Keratinocyte (primary cell): Measurements from ENCODE around the gene SLC7A4. TPM values are rescaled to one million over a fixed set of nuclear protein-coding genes. Genes with fewer than 3 reads are reported as not detected.

Experiments
- DNase-seq: peaks from one replicate; pipeline ENCODE4 v3.0.0-alpha.2; 2011; ENCODE audit warnings: low read depth, missing footprints, low spot score
- FAIRE-seq: peaks from 2 replicates; lab custom pipeline; 2011; peaks lifted over from hg19 to GRCh38; lab: Jason Lieb, UNC
- H2AFZ ChIP-seq: 2 replicates; pipeline ENCODE4 v1.6.0; 2012; ENCODE audit warnings: low read length, control low read depth, inconsistent platforms; ENCODE audit not compliant: control insufficient read depth
- H3K27ac ChIP-seq: 2 replicates; pipeline ENCODE4 v1.5.1; 2011; ENCODE audit warnings: low read length; ENCODE audit not compliant: control insufficient read depth, insufficient read depth
- H3K27me3 ChIP-seq: 3 replicates; pipeline ENCODE4 v1.6.0; 2011; ENCODE audit warnings: low read length; ENCODE audit not compliant: control insufficient read depth, insufficient read depth; ENCODE audit errors: extremely low read depth
- H3K36me3 ChIP-seq, 2 experiments: 2 replicates in 1 of 2; 3 replicates in 1 of 2; pipeline ENCODE4 v1.5.1; 2011; ENCODE audit warnings: low read length in 2 of 2, mild to moderate bottlenecking in 1 of 2; ENCODE audit not compliant: control insufficient read depth in 2 of 2, insufficient read depth in 2 of 2; ENCODE audit errors: extremely low read depth in 1 of 2
- H3K4me1 ChIP-seq: 3 replicates; pipeline ENCODE4 v1.5.1; 2011; ENCODE audit warnings: low read length; ENCODE audit not compliant: control insufficient read depth, insufficient read depth; ENCODE audit errors: extremely low read depth
- H3K4me2 ChIP-seq: 3 replicates; pipeline ENCODE4 v1.6.0; 2011; ENCODE audit warnings: low read depth, low read length; ENCODE audit not compliant: control insufficient read depth, insufficient read depth; ENCODE audit errors: extremely low read depth
- H3K4me3 ChIP-seq, 3 experiments: fragments of 200-600 bp in 1 of 3; sonication (generic) in 1 of 3; 2 replicates in 2 of 3; 3 replicates in 1 of 3; pipeline ENCODE4 v1.5.1; 2011 to 2016; ENCODE audit warnings: low read length in 3 of 3, mild to moderate bottlenecking in 3 of 3, control low read depth in 2 of 3, inconsistent platforms in 1 of 3, low read depth in 1 of 3, mixed read lengths in 1 of 3, mixed run types in 1 of 3, moderate library complexity in 1 of 3; ENCODE audit not compliant: control insufficient read depth in 2 of 3, insufficient read depth in 2 of 3; ENCODE audit errors: extremely low read depth in 1 of 3
- H3K79me2 ChIP-seq: 2 replicates; pipeline ENCODE4 v1.6.0; 2012; ENCODE audit warnings: low read length; ENCODE audit not compliant: control insufficient read depth, insufficient read depth
- H3K9ac ChIP-seq: 3 replicates; pipeline ENCODE4 v1.6.0; 2011; ENCODE audit warnings: low read length; ENCODE audit not compliant: control insufficient read depth, insufficient read depth; ENCODE audit errors: extremely low read depth
- H3K9me1 ChIP-seq: 3 replicates; pipeline ENCODE4 v1.6.0; 2011; ENCODE audit warnings: low read length; ENCODE audit not compliant: control insufficient read depth, insufficient read depth; ENCODE audit errors: extremely low read depth
- H3K9me3 ChIP-seq: 2 replicates; pipeline ENCODE4 v1.5.1; 2012; ENCODE audit warnings: low read depth, low read length; ENCODE audit not compliant: control insufficient read depth
- H4K20me1 ChIP-seq: 3 replicates; pipeline ENCODE4 v1.6.0; 2011; ENCODE audit warnings: low read length; ENCODE audit not compliant: control insufficient read depth, insufficient read depth; ENCODE audit errors: extremely low read depth
- EZH2 ChIP-seq: IDR thresholded peaks from one replicate; pipeline ENCODE4 v1.6.1; 2012; ENCODE audit warnings: inconsistent platforms, mild to moderate bottlenecking, low read length, moderate library complexity
- dilution Hi-C: fragments of 300-500 bp; cut with MboI; formaldehyde crosslinking; loops from one replicate; pipeline ENCODE4 v1.7.0; 2020; ENCODE audit warnings: low sequenced_read_pairs; ENCODE audit not compliant: extremely low pct_ligation_motif_present
- polyA plus RNA-seq, 5 experiments: library from polyadenylated mRNA; depleted of rRNA in 3 of 5; stranded (reverse) in 3 of 5; stranded (forward) in 1 of 5; unstranded in 1 of 5; fragments of >200 nt; gene quantifications; 1 replicate in 1 of 5; 2 replicates in 3 of 5; 3 replicates in 1 of 5; pipeline versions ENCODE4 v1.2.1 to v1.2.3, GENCODE V29; 2011 to 2012; ENCODE audit warnings: missing spikeins in 2 of 5, low read depth in 1 of 5, low replicate concordance in 1 of 5
- TF ChIP-seq, protein P1 (sequence below), 3 experiments: IDR thresholded peaks in 1 of 3; conservative IDR thresholded peaks in 1 of 3; optimal IDR thresholded peaks in 1 of 3; 2 replicates in 2 of 3; 3 replicates in 1 of 3; pipeline versions ENCODE3 to v1.5.1; 2011; ENCODE audit warnings: low read length in 3 of 3, mild to moderate bottlenecking in 3 of 3, moderate library complexity in 2 of 3, control low read depth in 1 of 3, inconsistent platforms in 1 of 3; ENCODE audit not compliant: insufficient read depth in 2 of 3; ENCODE audit errors: extremely low read depth in 1 of 3

Gene SLC7A4
- polyA plus RNA-seq, 1 donor (not counting 4 experiments of a cell fraction or from before 2014, with no cell fraction given) = 0.10 TPM

DNA sequence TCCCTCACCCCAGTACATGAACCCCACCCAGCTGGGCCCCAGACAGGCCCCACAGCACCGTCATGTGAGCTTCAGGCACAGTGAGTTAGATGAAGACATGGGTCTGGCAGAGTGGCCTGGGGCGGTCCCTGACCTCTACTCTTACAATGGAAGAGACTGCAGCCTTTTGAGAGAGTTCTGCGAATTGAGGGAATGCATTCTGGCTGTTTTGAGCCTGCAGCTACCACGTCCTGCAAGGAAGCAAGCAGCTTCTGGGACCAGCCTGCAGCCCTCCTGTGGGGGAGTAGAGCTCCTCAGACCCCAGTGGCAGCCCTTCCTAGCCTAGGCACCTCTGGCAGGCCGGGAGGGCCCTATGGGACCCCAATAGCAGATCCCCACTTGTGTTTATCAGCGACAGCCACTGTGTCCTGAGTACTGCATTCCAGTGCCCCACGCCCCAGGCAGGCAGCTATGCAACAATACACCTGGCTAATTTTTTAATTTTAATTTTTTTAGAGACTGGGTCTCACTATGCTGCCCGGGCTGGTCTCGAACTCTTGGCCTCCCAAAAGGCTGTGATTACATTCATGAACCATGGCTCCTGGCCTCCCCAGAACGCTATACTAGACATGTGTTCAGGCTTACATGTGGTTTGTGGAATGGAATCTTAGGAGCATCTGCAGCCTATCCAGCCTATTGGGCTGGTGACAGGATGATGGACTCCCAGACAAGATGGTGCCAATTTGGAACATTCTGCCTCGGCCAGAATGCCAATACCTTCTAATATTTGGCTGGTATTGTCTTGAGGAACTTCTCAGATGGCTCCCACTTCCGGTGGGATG, 717 bp upstream of the SLC7A4 start:
- FAIRE-seq = no peak
- dilution Hi-C loops = no loop called here

DNA sequence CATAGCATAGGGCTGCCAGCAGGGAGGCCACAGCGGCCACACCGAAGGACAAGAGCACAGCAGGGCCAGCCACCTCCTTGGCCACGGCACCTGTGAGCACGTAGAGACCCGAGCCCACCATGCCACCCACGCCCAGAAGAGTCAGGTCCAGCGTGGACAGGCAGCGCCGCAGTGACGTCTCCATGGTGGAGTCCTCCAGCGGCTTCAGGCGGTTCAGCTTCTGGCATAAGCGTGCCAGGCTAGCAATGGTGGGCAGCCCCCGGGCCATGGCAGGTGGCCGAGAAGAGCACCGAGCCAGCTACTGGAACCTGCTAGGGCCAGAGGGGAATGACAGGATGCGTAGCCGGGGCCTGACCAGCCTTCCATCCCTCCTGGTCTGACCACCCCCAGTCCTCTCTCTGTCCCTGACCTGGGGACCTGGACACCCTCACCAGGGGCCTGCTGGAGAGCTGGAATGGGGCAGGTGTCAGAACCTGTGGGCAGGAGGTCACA, 770 bp downstream of the SLC7A4 start:
- H3K9me1 ChIP-seq = no peaks in the 10 kb centered on the region
- no peak overlapping the region for H3K4me3 ChIP-seq
- peaks cover 22% of the 10 kb centered on the region for H3K27me3 ChIP-seq
- no peak overlapping the region for H3K27ac ChIP-seq
- TF ChIP-seq EZH2 = no peak
- TF ChIP-seq, protein P1, sequence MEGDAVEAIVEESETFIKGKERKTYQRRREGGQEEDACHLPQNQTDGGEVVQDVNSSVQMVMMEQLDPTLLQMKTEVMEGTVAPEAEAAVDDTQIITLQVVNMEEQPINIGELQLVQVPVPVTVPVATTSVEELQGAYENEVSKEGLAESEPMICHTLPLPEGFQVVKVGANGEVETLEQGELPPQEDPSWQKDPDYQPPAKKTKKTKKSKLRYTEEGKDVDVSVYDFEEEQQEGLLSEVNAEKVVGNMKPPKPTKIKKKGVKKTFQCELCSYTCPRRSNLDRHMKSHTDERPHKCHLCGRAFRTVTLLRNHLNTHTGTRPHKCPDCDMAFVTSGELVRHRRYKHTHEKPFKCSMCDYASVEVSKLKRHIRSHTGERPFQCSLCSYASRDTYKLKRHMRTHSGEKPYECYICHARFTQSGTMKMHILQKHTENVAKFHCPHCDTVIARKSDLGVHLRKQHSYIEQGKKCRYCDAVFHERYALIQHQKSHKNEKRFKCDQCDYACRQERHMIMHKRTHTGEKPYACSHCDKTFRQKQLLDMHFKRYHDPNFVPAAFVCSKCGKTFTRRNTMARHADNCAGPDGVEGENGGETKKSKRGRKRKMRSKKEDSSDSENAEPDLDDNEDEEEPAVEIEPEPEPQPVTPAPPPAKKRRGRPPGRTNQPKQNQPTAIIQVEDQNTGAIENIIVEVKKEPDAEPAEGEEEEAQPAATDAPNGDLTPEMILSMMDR (optimal IDR thresholded peaks at IDR 0.05 in 1 of 3, IDR thresholded peaks at IDR 0.05 in 1 of 3, conservative IDR thresholded peaks at IDR 0.05 in 1 of 3; ENCODE audit: extremely low read depth in 1 of 3, insufficient read depth in 2 of 3, low read length in 3 of 3) = no peak
- no peak overlapping the region for H2AFZ ChIP-seq
- FAIRE-seq = no peak
- no peaks in the 10 kb centered on the region for H3K79me2 ChIP-seq
- H3K36me3 ChIP-seq = no peaks in the 10 kb centered on the region
- peaks cover 14% of the 10 kb centered on the region for H3K4me1 ChIP-seq
- H3K9ac ChIP-seq = no peak overlapping the region
- H3K9me3 ChIP-seq = no peaks in the 10 kb centered on the region
- no peak for DNase-seq
- H4K20me1 ChIP-seq = no peaks in the 10 kb centered on the region
- H3K4me2 ChIP-seq = no peak overlapping the region
- dilution Hi-C loops = no loop called here

More for the DNA sequence above, 717 bp upstream of the SLC7A4 start:
- Histone ChIP-seq H4K20me1 (no peaks in the 10 kb centered on the region), H3K9me3 (no peaks in the 10 kb centered on the region), H3K27me3 (peaks cover 22% of the 10 kb centered on the region), H3K4me1 (peaks cover 9% of the 10 kb centered on the region), H2AFZ (no peak overlapping the region), H3K36me3 (no peaks in the 10 kb centered on the region), H3K9me1 (no peaks in the 10 kb centered on the region), H3K4me3 (no peak overlapping the region), H3K9ac (no peak overlapping the region), H3K4me2 (no peak overlapping the region), H3K79me2 (no peaks in the 10 kb centered on the region), H3K27ac (no peak overlapping the region)
- TF ChIP-seq, protein P1 (optimal IDR thresholded peaks at IDR 0.05 in 1 of 3, IDR thresholded peaks at IDR 0.05 in 1 of 3, conservative IDR thresholded peaks at IDR 0.05 in 1 of 3; ENCODE audit: extremely low read depth in 1 of 3, insufficient read depth in 2 of 3, low read length in 3 of 3) = no peak
- no peak for TF ChIP-seq EZH2
- no peak for DNase-seq
